ENCODE data around the gene ZNF562. TPM values are rescaled to one million over a fixed set of nuclear protein-coding genes. Genes with fewer than 3 reads are reported as not detected.
"Not testable (repeated sequence)": the region's sequence is repeated elsewhere in the genome, so short reads cannot be mapped to it uniquely, and the experiment has no call there.

The ZNF562 gene
- 8.6 TPM for polyA plus RNA-seq (2013, experiment 1 of 2; ENCODE audit: insufficient read length)
- polyA plus RNA-seq (2013, experiment 2 of 2; ENCODE audit: insufficient read length), result 7.9 TPM

- peak; percentile 89 for DNase-seq
These were observed at the start of gene ZNF562 for GRCh38 chr19:9674663-9675357. TSS of gene ZNF562 (minus strand) at chr19:9675100. CDS start at chr19:9660744, 14,356 bp downstream.

GRCh38 chr19:9724157-9724556, 49.3 kb upstream of the ZNF562 start:
- no peak for DNase-seq

- no peak for DNase-seq
These were observed 47.0 kb upstream of the ZNF562 start for GRCh38 chr19:9721861-9722260.

GRCh38 chr19:9720541-9720940, 45.6 kb upstream of the ZNF562 start:
- DNase-seq, result no peak

- no peak for DNase-seq
These were observed 36.9 kb upstream of the ZNF562 start for GRCh38 chr19:9711815-9712214.

GRCh38 chr19:9709305-9709704, 34.4 kb upstream of the ZNF562 start:
- DNase-seq, result no peak

GRCh38 chr19:9705836-9706235, 30.9 kb upstream of the ZNF562 start:
- DNase-seq, result no peak

GRCh38 chr19:9702186-9702585, 27.3 kb upstream of the ZNF562 start:
- no peak for DNase-seq

GRCh38 chr19:9700229-9700981, 25.5 kb upstream of the ZNF562 start:
- no peak for DNase-seq

GRCh38 chr19:9690301-9690700, 15.4 kb upstream of the ZNF562 start:
- not testable (repeated sequence) for DNase-seq

- not testable (repeated sequence) for DNase-seq
These were observed 5.1 kb upstream of the ZNF562 start for GRCh38 chr19:9679996-9680395.

GRCh38 chr19:9675358-9675901, 530 bp upstream of the ZNF562 start:
- DNase-seq, result not testable (repeated sequence)

GRCh38 chr19:9673912-9674662, 813 bp downstream of the ZNF562 start:
- peak; percentile 13 for DNase-seq

GRCh38 chr19:9672893-9673292, 2.0 kb downstream of the ZNF562 start:
- DNase-seq, result no peak

GRCh38 chr19:9671655-9672054, 3.2 kb downstream of the ZNF562 start:
- no peak for DNase-seq

- DNase-seq, result no peak
These were observed 6.4 kb downstream of the ZNF562 start for GRCh38 chr19:9668544-9668943.

- no peak for DNase-seq
These were observed 7.0 kb downstream of the ZNF562 start for GRCh38 chr19:9667898-9668297.

GRCh38 chr19:9658769-9659168, 16.1 kb downstream of the ZNF562 start:
- DNase-seq, result no peak

GRCh38 chr19:9653066-9653555, 21.8 kb downstream of the ZNF562 start:
- DNase-seq, result peak; percentile 12

GRCh38 chr19:9651464-9651863, 23.4 kb downstream of the ZNF562 start:
- DNase-seq, result not testable (repeated sequence)

- DNase-seq, result no peak
These were observed 24.6 kb downstream of the ZNF562 start for GRCh38 chr19:9650345-9650744.

- no peak for DNase-seq
These were observed 29.4 kb downstream of the ZNF562 start for GRCh38 chr19:9645472-9645871.

GRCh38 chr19:9644472-9644871, 30.4 kb downstream of the ZNF562 start:
- DNase-seq, result no peak

Data from fibroblast of skin of back (primary cell).